ENCODE measurements around the gene CCPG1. TPM values are rescaled to one million over a fixed set of nuclear protein-coding genes. Genes with fewer than 3 reads are reported as not detected.
"Not testable (repeated sequence)": the region's sequence is repeated elsewhere in the genome, so short reads cannot be mapped to it uniquely, and the experiment has no call there.

The CCPG1 gene, protein sequence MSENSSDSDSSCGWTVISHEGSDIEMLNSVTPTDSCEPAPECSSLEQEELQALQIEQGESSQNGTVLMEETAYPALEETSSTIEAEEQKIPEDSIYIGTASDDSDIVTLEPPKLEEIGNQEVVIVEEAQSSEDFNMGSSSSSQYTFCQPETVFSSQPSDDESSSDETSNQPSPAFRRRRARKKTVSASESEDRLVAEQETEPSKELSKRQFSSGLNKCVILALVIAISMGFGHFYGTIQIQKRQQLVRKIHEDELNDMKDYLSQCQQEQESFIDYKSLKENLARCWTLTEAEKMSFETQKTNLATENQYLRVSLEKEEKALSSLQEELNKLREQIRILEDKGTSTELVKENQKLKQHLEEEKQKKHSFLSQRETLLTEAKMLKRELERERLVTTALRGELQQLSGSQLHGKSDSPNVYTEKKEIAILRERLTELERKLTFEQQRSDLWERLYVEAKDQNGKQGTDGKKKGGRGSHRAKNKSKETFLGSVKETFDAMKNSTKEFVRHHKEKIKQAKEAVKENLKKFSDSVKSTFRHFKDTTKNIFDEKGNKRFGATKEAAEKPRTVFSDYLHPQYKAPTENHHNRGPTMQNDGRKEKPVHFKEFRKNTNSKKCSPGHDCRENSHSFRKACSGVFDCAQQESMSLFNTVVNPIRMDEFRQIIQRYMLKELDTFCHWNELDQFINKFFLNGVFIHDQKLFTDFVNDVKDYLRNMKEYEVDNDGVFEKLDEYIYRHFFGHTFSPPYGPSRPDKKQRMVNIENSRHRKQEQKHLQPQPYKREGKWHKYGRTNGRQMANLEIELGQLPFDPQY
- 10 to 100 TPM; 47.3 to 73.1 (median 57.3) TPM for total RNA-seq
- long read RNA-seq, full-length matches to known transcripts, result 30 of 35 reads
- long read RNA-seq, partial matches to known transcripts, result 4 of 35 reads
- long read RNA-seq, other reads (novel, unspliced or antisense), result 1 of 35 reads

DNA sequence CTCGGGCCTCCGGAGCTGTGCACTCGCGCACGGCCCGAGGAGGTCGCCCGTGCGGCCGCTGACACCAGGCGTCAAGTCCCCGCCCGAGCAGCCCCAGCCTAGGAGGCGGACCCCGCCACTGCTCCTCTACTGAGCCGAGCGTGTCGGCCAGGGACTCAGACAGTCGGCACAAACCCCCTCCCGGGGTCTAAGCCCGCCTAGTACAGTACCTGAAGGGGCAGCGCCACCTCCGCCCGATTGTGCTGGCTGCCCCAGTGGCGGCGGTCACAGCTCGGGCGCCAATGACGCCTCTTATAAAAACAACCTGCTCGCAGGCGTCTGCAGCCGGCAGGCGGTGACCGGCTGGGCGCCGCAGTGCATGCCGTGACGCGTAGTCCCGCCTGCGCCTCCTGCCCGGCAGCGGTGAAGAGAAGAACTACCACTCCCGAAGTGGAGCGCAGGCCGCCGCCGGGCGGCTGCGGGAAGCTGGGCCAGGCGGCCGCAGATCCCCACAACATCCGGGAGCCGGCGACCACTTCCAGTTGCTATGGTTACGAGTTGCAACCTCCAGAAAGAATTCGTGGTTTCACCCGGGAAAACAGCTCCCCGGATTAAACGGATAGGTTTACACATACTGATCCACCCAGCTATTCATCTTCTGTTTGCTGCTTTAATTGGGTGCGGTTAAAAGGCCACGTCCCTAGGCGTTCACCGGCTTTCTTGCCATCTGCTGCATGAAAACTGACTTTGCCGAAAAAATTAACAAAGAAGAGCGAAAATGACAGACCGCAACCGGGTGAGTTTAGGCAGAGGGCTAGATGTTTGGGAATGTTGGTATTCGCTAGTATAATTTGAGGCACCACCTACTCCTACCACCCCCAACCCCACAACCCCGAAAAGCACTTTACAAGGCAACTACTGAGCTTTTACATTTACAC lies at the start of gene CCPG1, which contains the start of gene PIERCE2:
Gene CCPG1 (minus strand): TSS at position 348 of the 917 bp plus-strand sequence. CDS start 18,935 bp downstream, outside the sequence.
Gene PIERCE2 (plus strand): TSS at position 484 of the 917 bp plus-strand sequence. CDS start 274 bp downstream, at position 758.
- 0% methylated on average over 10 of the region's 70 CpGs for WGBS (ENCODE audit: insufficient coverage, low coverage, low lambda C conversion rate, missing lambda C conversion rate)
- Histone ChIP-seq H3K4me1 (peaks cover 0 to 22% (median 7%) of the 10 kb centered on the region in 4 donors), H3K27me3 (no peaks in the 10 kb centered on the region), H3K27ac (peak within 1 kb of the TSS; percentile 88 to 98 (median 89)), H3K36me3 (no peaks in the 10 kb centered on the region), H3K4me3 (peak within 1 kb of the TSS; percentile 82 to 91 (median 91)), H3K9me3 (no peaks in the 10 kb centered on the region)
- ATAC-seq, result peak; percentile 97 to 99 (median 97)
- peak; percentile 94 to 96 (median 94) for DNase-seq
- peak; percentile 92 for TF ChIP-seq POLR2A (IDR thresholded peaks at IDR 0.05)
- TF ChIP-seq, protein P1, sequence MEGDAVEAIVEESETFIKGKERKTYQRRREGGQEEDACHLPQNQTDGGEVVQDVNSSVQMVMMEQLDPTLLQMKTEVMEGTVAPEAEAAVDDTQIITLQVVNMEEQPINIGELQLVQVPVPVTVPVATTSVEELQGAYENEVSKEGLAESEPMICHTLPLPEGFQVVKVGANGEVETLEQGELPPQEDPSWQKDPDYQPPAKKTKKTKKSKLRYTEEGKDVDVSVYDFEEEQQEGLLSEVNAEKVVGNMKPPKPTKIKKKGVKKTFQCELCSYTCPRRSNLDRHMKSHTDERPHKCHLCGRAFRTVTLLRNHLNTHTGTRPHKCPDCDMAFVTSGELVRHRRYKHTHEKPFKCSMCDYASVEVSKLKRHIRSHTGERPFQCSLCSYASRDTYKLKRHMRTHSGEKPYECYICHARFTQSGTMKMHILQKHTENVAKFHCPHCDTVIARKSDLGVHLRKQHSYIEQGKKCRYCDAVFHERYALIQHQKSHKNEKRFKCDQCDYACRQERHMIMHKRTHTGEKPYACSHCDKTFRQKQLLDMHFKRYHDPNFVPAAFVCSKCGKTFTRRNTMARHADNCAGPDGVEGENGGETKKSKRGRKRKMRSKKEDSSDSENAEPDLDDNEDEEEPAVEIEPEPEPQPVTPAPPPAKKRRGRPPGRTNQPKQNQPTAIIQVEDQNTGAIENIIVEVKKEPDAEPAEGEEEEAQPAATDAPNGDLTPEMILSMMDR (IDR thresholded peaks at IDR 0.05), result peak; percentile 83 to 98 (median 86)
- intact Hi-C loops (cut with DNase I), result no loop called here

DNA sequence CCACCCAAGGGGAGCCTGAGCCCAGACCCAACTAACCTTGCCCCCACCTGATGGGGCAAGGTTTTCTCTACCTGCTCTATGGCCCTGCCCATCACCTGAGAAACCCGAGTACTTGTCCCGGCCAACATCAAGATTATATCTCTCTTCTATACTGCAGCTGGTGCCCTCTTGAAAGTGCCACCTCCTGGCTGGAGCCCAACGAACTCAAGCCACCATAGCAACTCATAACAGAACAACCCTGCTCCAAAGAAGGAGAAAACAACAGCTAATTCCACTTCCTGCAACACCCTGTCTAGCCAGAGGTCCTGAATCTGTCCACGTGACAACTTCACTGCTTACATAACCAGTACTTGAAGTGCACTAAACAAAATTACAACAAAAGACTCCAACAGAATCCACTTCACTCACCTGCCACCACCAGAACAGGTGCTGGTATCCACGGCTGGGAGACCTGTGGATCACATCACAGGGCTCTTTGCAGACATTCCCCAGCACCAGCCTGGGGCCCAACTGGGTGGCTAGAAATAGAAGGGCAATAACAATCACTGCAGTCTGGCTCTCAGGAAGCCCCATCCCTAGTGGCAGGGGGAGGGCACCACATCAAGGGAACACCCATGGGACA lies 49.4 kb upstream of the CCPG1 start:
- intact Hi-C loops (cut with DNase I), result no loop called here
- 79% methylated on average over 4 of the region's 5 CpGs for WGBS (ENCODE audit: insufficient coverage, low coverage, low lambda C conversion rate, missing lambda C conversion rate)

DNA sequence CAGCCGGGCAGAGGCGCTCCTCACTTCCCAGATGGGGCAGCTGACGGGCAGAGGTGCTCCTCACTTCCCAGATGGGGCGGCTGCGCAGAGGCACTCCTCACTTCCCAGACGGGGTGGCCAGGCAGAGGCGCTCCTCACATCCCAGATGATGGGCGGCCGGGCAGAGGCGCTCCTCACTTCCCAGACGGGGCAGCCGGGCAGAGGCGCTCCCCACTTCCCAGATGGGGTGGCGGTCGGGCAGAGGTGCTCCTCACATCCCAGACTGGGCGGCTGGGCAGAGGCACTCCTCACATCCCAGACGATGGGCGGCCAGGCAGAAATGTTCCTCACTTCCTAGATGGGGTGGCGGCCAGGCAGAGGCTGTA lies 38.9 kb upstream of the CCPG1 start:
- intact Hi-C loops (cut with DNase I); H3K4me3 ChIP-seq; H3K9me3 ChIP-seq; ATAC-seq; H3K36me3 ChIP-seq; H3K27ac ChIP-seq; H3K27me3 ChIP-seq; H3K4me1 ChIP-seq; DNase-seq: not testable (repeated sequence)
- WGBS (ENCODE audit: insufficient coverage, low coverage, low lambda C conversion rate, missing lambda C conversion rate), result no CpG with 5 or more reads among the region's 19 CpGs

More for the DNA sequence above, 49.4 kb upstream of the CCPG1 start:
- Histone ChIP-seq H3K27ac (no peak overlapping the region), H3K4me3 (no peak overlapping the region), H3K4me1 (no peaks in the 10 kb centered on the region), H3K27me3 (no peaks in the 10 kb centered on the region), H3K9me3 (no peaks in the 10 kb centered on the region), H3K36me3 (no peaks in the 10 kb centered on the region)
- DNase-seq (no peak), ATAC-seq (no peak)
- TF ChIP-seq, protein P1 (IDR thresholded peaks at IDR 0.05), result no peak
- no peak for TF ChIP-seq POLR2A (IDR thresholded peaks at IDR 0.05)

DNA sequence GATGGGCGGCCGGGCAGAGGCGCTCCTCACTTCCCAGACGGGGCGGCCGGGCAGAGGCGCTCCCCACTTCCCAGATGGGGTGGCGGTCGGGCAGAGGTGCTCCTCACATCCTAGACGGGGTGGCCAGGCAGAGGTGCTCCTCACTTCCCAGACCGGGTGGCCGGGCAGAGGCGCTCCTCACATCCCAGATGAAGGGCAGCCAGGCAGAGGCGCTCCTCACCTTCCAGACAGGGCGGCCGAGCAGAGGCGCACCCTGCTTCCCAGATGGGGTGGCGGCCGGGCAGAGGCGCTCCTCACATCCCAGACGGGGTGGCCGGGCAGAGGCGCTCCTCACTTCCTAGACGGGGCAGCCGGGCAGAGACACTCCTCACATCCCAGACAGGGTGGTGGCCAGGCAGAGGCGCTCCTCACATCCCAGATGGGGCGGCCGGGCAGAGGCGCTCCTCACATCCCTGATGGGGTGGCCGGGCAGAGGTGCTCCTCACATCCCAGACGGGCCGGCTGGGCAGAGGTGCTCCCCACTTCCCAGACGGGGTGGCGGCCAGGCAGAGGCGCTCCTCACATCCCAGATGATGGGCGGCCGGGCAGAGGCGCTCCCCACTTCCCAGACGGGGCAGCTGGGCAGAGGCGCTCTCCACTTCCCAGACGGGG lies 38.3 kb upstream of the CCPG1 start:
- intact Hi-C loops (cut with DNase I); H3K9me3 ChIP-seq; H3K36me3 ChIP-seq; H3K4me1 ChIP-seq; H3K4me3 ChIP-seq; ATAC-seq; H3K27ac ChIP-seq; H3K27me3 ChIP-seq; DNase-seq: not testable (repeated sequence)
- no CpG with 5 or more reads among the region's 41 CpGs for WGBS (ENCODE audit: insufficient coverage, low coverage, low lambda C conversion rate, missing lambda C conversion rate)

DNA sequence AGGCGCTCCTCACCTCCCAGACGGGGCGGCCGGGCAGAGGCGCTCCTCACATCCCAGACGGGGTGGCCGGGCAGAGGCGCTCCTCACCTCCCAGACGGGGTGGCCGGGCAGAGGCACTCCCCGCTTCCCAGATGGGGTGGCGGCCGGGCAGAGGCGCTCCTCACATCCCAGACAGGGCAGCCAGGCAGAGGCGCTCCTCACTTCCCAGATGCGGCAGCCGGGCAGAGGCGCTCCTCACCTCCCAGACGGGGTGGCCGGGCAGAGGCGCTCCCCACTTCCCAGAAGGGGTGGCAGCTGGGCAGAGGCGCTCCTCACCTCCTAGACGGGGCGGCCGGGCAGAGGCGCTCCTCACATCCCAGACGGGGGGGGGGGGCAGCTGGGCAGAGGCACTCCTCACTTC lies 37.8 kb upstream of the CCPG1 start:
- H3K9me3 ChIP-seq; H3K27ac ChIP-seq; intact Hi-C loops (cut with DNase I); H3K27me3 ChIP-seq; ATAC-seq; H3K4me1 ChIP-seq; H3K36me3 ChIP-seq; DNase-seq; H3K4me3 ChIP-seq: not testable (repeated sequence)
- WGBS (ENCODE audit: insufficient coverage, low coverage, low lambda C conversion rate, missing lambda C conversion rate), result no CpG with 5 or more reads among the region's 27 CpGs

DNA sequence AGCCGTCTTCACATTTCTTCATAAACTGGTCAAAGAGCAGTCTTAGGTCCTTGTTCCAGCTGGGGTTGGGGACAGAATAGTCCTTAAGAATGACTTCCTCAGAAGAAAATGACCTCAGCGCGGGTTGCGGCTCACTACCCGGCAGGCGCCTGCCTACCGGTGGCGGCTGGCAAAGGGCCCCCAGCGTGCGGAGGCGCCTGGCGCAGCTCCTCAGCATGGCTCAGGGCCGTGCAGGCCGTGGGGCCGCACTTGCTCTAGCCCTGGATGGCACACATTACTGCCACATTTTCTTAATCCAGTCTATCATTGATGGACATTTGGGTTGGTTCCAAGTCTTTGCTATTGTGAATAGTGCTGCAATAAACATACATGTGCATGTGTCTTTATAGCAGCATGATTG lies 35.0 kb upstream of the CCPG1 start:
- H3K36me3 ChIP-seq; H3K27me3 ChIP-seq; H3K27ac ChIP-seq; H3K4me1 ChIP-seq; ATAC-seq; H3K4me3 ChIP-seq; intact Hi-C loops (cut with DNase I); DNase-seq; H3K9me3 ChIP-seq: not testable (repeated sequence)
- WGBS (ENCODE audit: insufficient coverage, low coverage, low lambda C conversion rate, missing lambda C conversion rate), result 100% methylated on average over 1 of the region's 15 CpGs

Data from right lobe of liver (tissue), 6 donors.